BJ (cell line): ENCODE results near the gene CHCHD3. TPM values are rescaled to one million over a fixed set of nuclear protein-coding genes. Genes with fewer than 3 reads are reported as not detected.

ENCODE experiments used
- CTCF ChIA-PET: fragments of 350-600 bp; formaldehyde crosslinking; extraction: SDS; loops from one replicate; lab custom pipeline; 2021; ENCODE audit warnings: antibody characterized with exemption, inconsistent platforms; lab: Yijun Ruan, JAX
- POLR2A ChIA-PET: fragments of 300-600 bp; sonication (Branson Sonifier 250); formaldehyde crosslinking; extraction: SDS; loops from one replicate; lab custom pipeline; 2021; ENCODE audit warnings: antibody characterized with exemption; lab: Charles Lee
- DNase-seq: peaks from one replicate; pipeline ENCODE4 v3.0.0-alpha.2; 2011; ENCODE audit warnings: low read depth
- H3K27me3 ChIP-seq: 2 replicates; pipeline ENCODE4 v1.6.0; 2011; ENCODE audit warnings: low read length; ENCODE audit not compliant: control insufficient read depth, insufficient read depth
- H3K36me3 ChIP-seq: 2 replicates; pipeline ENCODE4 v1.5.1; 2011; ENCODE audit warnings: low read length; ENCODE audit not compliant: control insufficient read depth, insufficient read depth
- H3K4me3 ChIP-seq: 2 replicates; pipeline ENCODE4 v1.5.1; 2011; ENCODE audit warnings: low read depth, mild to moderate bottlenecking, control low read depth, low read length
- CTCF ChIP-seq: IDR thresholded peaks from 2 replicates; pipeline ENCODE4 v1.5.1; 2011; ENCODE audit warnings: low read depth, mild to moderate bottlenecking, control low read depth, inconsistent platforms, low read length, moderate library complexity; ENCODE audit not compliant: insufficient read depth
- polyA plus RNA-seq: library from polyadenylated mRNA; depleted of rRNA; stranded (reverse); fragments of >200 nt; gene quantifications from 2 replicates; pipeline ENCODE4 v1.2.3, GENCODE V29; 2011

The CHCHD3 gene
- polyA plus RNA-seq, 1 experiment, result 47.2 TPM

GRCh38 chr7:132777414-132777813 lies 304.5 kb downstream of the CHCHD3 start:
- no peak for TF ChIP-seq CTCF
- Histone ChIP-seq H3K4me3 (no peak overlapping the region), H3K36me3 (no peaks in the 10 kb centered on the region), H3K27me3 (no peaks in the 10 kb centered on the region; the same call in 1 of the 2 replicates)
- ChIA-PET POLR2A (no interaction called here), CTCF (no interaction called here)
- no peak for DNase-seq

- Histone ChIP-seq H3K36me3 (no peaks in the 10 kb centered on the region), H3K4me3 (no peak overlapping the region), H3K27me3 (no peaks in the 10 kb centered on the region; the same call in 1 of the 2 replicates)
- no peak for TF ChIP-seq CTCF
- POLR2A ChIA-PET, result no interaction called here
- no peak for DNase-seq
- CTCF ChIA-PET, result no interaction called here
These were observed 305.8 kb downstream of the CHCHD3 start for GRCh38 chr7:132776048-132776620.

GRCh38 chr7:132773527-132773956 lies 308.3 kb downstream of the CHCHD3 start:
- ChIA-PET CTCF (no interaction called here), POLR2A (interaction anchor here (1.2 kb wide), 1 partner anchor 9 kb away, joined by 3 read pairs; no protein-coding TSS in a partner anchor)
- H3K36me3 ChIP-seq, result no peaks in the 10 kb centered on the region
- peak; percentile 78 for DNase-seq
- H3K27me3 ChIP-seq, result peaks cover 2% of the 10 kb centered on the region
- H3K4me3 ChIP-seq, result no peak overlapping the region
- TF ChIP-seq CTCF, result no peak

GRCh38 chr7:132771301-132771730 lies 310.6 kb downstream of the CHCHD3 start:
- DNase-seq, result no peak
- ChIA-PET CTCF (no interaction called here), POLR2A (no interaction called here)
- Histone ChIP-seq H3K4me3 (no peak overlapping the region), H3K27me3 (peaks cover 9% of the 10 kb centered on the region), H3K36me3 (no peaks in the 10 kb centered on the region)
- no peak for TF ChIP-seq CTCF

- no peak overlapping the region for H3K4me3 ChIP-seq
- no peak for TF ChIP-seq CTCF
- H3K27me3 ChIP-seq, result peaks cover 15% of the 10 kb centered on the region; the same call in 1 of the 2 replicates
- ChIA-PET CTCF (no interaction called here), POLR2A (no interaction called here)
- H3K36me3 ChIP-seq, result no peaks in the 10 kb centered on the region
- DNase-seq, result no peak
These were observed 311.8 kb downstream of the CHCHD3 start for GRCh38 chr7:132770055-132770454.
